Activated naive CD8-positive, alpha-beta T cell treated with anti-CD3 and anti-CD28 coated beads, Interleukin-2, amount 50 U/mL, for 24 hours (primary cell): ENCODE measurements around the gene ZNF205.

ENCODE experiments used
- ATAC-seq: fragments of 150-1000 bp; cut with Tn5 transposase; one replicate; pipeline ENCODE4 v1.10.0; 2021
- DNase-seq: peaks from one replicate; pipeline ENCODE4 v3.0.0; 2021
- H3K27ac Mint-ChIP-seq: one replicate; pipeline ENCODE4 v1.8.0; 2021; ENCODE audit warnings: mild to moderate bottlenecking, mixed read lengths
- H3K27me3 Mint-ChIP-seq: one replicate; pipeline ENCODE4 v1.8.0; 2021; ENCODE audit warnings: mixed read lengths
- H3K36me3 Mint-ChIP-seq: one replicate; pipeline ENCODE4 v1.8.0; 2021; ENCODE audit warnings: low read depth, mixed read lengths
- H3K4me1 Mint-ChIP-seq: one replicate; pipeline ENCODE4 v1.8.0; 2021; ENCODE audit warnings: mixed read lengths
- H3K4me3 Mint-ChIP-seq: one replicate; pipeline ENCODE4 v1.8.0; 2021; ENCODE audit warnings: mild to moderate bottlenecking, moderate library complexity, mixed read lengths
- H3K9me3 Mint-ChIP-seq: one replicate; pipeline ENCODE4 v1.8.0; 2021; ENCODE audit warnings: mixed read lengths

The ZNF205 gene

GRCh38 chr16:3106205-3106928 is 6.0 kb upstream of the ZNF205 start:
- peak; percentile 92 for ATAC-seq
- peak; percentile 94 for DNase-seq
- Mint-ChIP-seq H3K27ac (peak overlapping the region; percentile 86), H3K36me3 (no peaks in the 10 kb centered on the region), H3K4me1 (peaks cover 30% of the 10 kb centered on the region), H3K9me3 (no peaks in the 10 kb centered on the region), H3K27me3 (peaks cover 2% of the 10 kb centered on the region), H3K4me3 (peak overlapping the region; percentile 82)

GRCh38 chr16:3112881-3113574 is 642 bp downstream of the ZNF205 start:
- DNase-seq, result no peak
- H3K9me3 Mint-ChIP-seq, result no peaks in the 10 kb centered on the region
- H3K4me3 Mint-ChIP-seq, result no peak overlapping the region
- no peaks in the 10 kb centered on the region for H3K4me1 Mint-ChIP-seq
- no peak for ATAC-seq
- peaks cover 2% of the 10 kb centered on the region for H3K27me3 Mint-ChIP-seq
- no peaks in the 10 kb centered on the region for H3K36me3 Mint-ChIP-seq
- no peak overlapping the region for H3K27ac Mint-ChIP-seq

- Mint-ChIP-seq H3K4me1 (no peaks in the 10 kb centered on the region), H3K27me3 (peaks cover 2% of the 10 kb centered on the region), H3K9me3 (no peaks in the 10 kb centered on the region), H3K27ac (no peak overlapping the region), H3K4me3 (no peak overlapping the region), H3K36me3 (no peaks in the 10 kb centered on the region)
- no peak for DNase-seq
- ATAC-seq, result no peak
These were observed 1.5 kb downstream of the ZNF205 start for GRCh38 chr16:3113765-3114479.

GRCh38 chr16:3115003-3115402 is 2.6 kb downstream of the ZNF205 start:
- Mint-ChIP-seq H3K4me1 (no peaks in the 10 kb centered on the region), H3K36me3 (no peaks in the 10 kb centered on the region), H3K27ac (no peak overlapping the region), H3K9me3 (no peaks in the 10 kb centered on the region), H3K27me3 (peaks cover 2% of the 10 kb centered on the region), H3K4me3 (no peak overlapping the region)
- no peak for DNase-seq
- no peak for ATAC-seq

GRCh38 chr16:3115561-3115960 is 3.2 kb downstream of the ZNF205 start:
- no peak overlapping the region for H3K4me3 Mint-ChIP-seq

GRCh38 chr16:3118204-3118790 is 5.9 kb downstream of the ZNF205 start:
- ATAC-seq (no peak), DNase-seq (no peak)
- no peaks in the 10 kb centered on the region for H3K27me3 Mint-ChIP-seq
- H3K4me1 Mint-ChIP-seq, result peaks cover under 1% of the 10 kb centered on the region
- no peak overlapping the region for H3K4me3 Mint-ChIP-seq
- H3K9me3 Mint-ChIP-seq, result no peaks in the 10 kb centered on the region
- H3K27ac Mint-ChIP-seq, result no peak overlapping the region
- H3K36me3 Mint-ChIP-seq, result no peaks in the 10 kb centered on the region

More at GRCh38 chr16:3115561-3115960, 3.2 kb downstream of the ZNF205 start:
- Mint-ChIP-seq H3K27ac (no peak overlapping the region), H3K36me3 (no peaks in the 10 kb centered on the region), H3K9me3 (no peaks in the 10 kb centered on the region), H3K27me3 (no peaks in the 10 kb centered on the region), H3K4me1 (no peaks in the 10 kb centered on the region)
- no peak for DNase-seq
- no peak for ATAC-seq

- DNase-seq (no peak), ATAC-seq (no peak)
- H3K27ac Mint-ChIP-seq, result no peak overlapping the region
- no peaks in the 10 kb centered on the region for H3K27me3 Mint-ChIP-seq
- H3K9me3 Mint-ChIP-seq, result no peaks in the 10 kb centered on the region
- peaks cover 6% of the 10 kb centered on the region for H3K4me1 Mint-ChIP-seq
- no peak overlapping the region for H3K4me3 Mint-ChIP-seq
- no peaks in the 10 kb centered on the region for H3K36me3 Mint-ChIP-seq
These were observed 6.5 kb downstream of the ZNF205 start for GRCh38 chr16:3118846-3119245.

DNA sequence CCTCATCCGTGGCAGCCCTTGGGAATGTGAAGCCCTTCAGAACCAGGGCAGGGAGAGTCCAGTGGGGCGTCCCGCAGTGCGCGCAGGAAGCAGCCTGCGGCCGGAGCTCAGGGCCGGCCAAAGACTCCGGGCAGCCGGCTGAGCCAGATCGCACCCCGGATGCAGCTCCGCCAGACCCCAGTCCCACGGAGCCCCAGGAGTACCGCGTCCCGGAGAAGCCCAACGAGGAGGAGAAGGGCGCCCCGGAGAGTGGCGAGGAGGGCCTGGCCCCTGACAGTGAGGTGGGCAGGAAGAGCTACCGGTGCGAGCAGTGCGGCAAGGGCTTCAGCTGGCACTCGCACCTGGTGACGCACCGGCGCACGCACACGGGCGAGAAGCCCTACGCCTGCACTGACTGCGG is 6.9 kb downstream of the ZNF205 start:
- Mint-ChIP-seq H3K4me3 (no peak overlapping the region), H3K27me3 (no peaks in the 10 kb centered on the region)

GRCh38 chr16:3119701-3120408 is 7.5 kb downstream of the ZNF205 start:
- H3K4me3 Mint-ChIP-seq, result no peak overlapping the region
- no peaks in the 10 kb centered on the region for H3K27me3 Mint-ChIP-seq
- H3K27ac Mint-ChIP-seq, result no peak overlapping the region
- peaks cover 10% of the 10 kb centered on the region for H3K4me1 Mint-ChIP-seq
- H3K9me3 Mint-ChIP-seq, result no peaks in the 10 kb centered on the region
- no peak for ATAC-seq
- no peak for DNase-seq
- H3K36me3 Mint-ChIP-seq, result no peaks in the 10 kb centered on the region

More for the DNA sequence above, 6.9 kb downstream of the ZNF205 start:
- Mint-ChIP-seq H3K9me3 (no peaks in the 10 kb centered on the region), H3K36me3 (no peaks in the 10 kb centered on the region), H3K27ac (no peak overlapping the region), H3K4me1 (peaks cover 7% of the 10 kb centered on the region)
- DNase-seq (no peak), ATAC-seq (no peak)

DNA sequence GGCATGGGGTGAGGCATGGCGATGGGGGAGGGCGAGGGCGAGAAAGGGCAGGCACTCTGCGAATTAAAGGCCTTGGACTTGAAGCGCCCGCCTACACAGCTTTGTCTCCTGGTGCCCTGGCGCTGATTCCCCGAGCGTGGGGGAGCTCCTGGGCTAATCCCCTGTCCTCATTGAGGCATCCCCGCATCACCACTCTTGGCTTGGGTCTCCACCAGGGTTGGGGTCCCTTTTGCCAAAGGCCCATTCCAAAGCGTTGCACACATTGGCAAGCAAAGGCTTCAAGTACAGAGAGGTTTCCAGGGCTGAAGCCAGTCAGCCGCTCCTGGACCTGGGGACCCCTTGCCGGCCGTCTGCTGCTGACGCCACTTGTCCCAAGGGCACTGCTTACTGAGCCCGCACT is 8.0 kb downstream of the ZNF205 start:
- H3K27ac Mint-ChIP-seq, result no peak overlapping the region
- DNase-seq (no peak), ATAC-seq (no peak)
- no peaks in the 10 kb centered on the region for H3K36me3 Mint-ChIP-seq
- no peaks in the 10 kb centered on the region for H3K27me3 Mint-ChIP-seq
- H3K4me1 Mint-ChIP-seq, result peaks cover 14% of the 10 kb centered on the region
- H3K4me3 Mint-ChIP-seq, result no peak overlapping the region
- no peaks in the 10 kb centered on the region for H3K9me3 Mint-ChIP-seq

- H3K4me1 Mint-ChIP-seq, result peaks cover 15% of the 10 kb centered on the region
- H3K36me3 Mint-ChIP-seq, result no peaks in the 10 kb centered on the region
- no peaks in the 10 kb centered on the region for H3K9me3 Mint-ChIP-seq
- no peak overlapping the region for H3K27ac Mint-ChIP-seq
- no peaks in the 10 kb centered on the region for H3K27me3 Mint-ChIP-seq
- no peak overlapping the region for H3K4me3 Mint-ChIP-seq
- ATAC-seq (no peak), DNase-seq (no peak)
These were observed 9.6 kb downstream of the ZNF205 start for GRCh38 chr16:3121851-3122467.

DNA sequence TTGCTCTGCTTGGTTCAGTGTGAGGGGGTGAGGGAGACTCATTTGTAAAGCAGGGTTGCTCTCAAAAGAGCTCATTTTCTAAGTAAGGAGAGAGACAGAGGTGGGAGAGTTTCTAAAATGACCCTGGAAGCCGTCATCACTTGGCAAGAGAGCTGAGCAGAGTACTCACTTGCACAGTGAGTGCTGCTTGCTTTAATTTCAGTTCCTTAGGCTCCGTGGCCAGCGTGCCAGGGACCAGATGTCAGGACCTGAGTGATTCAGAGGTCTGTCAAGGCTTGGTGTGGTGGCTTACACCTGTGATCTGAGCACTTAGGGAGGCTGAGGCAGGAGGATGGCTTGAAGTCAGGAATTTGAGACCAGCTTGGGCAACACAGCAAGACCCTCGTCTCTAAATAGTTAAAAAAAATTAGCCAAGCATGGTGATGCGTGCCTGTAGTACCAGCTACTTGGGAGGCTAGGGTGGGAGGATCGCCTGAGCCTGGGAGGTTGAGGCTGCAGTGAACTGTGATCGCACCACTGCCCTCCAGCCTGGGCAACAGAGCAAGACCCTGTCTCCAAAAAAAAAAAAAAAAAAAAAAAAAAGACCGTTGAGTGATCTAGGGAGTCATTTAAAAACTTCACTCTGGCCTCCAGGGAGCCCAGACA is 10.7 kb downstream of the ZNF205 start:
- no peaks in the 10 kb centered on the region for H3K27me3 Mint-ChIP-seq
- no peak overlapping the region for H3K27ac Mint-ChIP-seq
- peaks cover 4% of the 10 kb centered on the region for H3K36me3 Mint-ChIP-seq
- DNase-seq (no peak), ATAC-seq (no peak)
- no peaks in the 10 kb centered on the region for H3K9me3 Mint-ChIP-seq
- peak overlapping the region; percentile 92 for H3K4me3 Mint-ChIP-seq
- H3K4me1 Mint-ChIP-seq, result peaks cover 20% of the 10 kb centered on the region

DNA sequence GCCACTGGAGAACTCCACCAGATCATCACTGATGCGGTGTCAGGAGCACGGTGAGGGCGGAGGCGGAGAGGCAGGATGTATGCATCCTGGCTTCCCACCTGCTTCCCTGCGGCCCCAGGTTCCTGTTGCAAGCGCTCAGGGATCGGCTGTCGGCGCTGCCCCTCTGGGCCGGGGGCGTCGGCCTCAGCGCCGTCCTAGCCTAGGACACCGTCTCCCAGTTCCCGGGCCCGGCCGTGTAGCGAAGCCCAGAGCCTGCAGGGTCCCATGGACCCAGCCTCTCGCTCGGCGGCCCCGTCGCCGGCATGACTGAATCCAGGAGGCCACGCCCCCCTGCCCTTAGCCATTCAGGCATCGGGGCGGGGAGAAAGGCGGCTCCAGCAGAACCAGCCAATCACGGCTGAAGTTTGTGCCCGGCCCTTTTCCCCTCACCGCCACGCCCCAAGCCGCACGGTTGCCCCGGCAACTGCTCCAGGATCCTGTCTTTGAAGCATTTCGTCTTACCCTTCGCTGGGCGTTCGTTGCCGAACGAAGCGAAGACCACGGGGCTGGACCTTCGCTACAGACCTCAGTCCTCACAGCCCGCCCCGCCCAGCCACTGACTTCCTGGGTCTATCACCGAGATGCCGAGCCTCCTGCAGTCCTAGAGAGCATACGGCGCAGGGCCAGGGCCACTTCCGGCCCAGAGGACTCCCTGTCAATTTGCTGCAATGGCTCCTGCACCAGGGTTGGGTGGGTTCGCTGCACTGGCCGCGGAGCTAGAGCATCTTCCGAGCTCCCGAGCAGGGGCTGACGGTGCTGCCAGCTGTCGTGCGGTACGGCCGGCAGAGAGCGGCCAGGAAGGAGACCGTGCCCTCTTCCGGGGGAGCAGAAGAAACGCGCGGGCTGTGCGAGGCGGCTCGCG is 11.8 kb downstream of the ZNF205 start:
- peak; percentile 98 for DNase-seq
- peaks cover 8% of the 10 kb centered on the region for H3K36me3 Mint-ChIP-seq
- ATAC-seq, result peak; percentile 89
- no peaks in the 10 kb centered on the region for H3K9me3 Mint-ChIP-seq
- H3K27ac Mint-ChIP-seq, result peak overlapping the region; percentile 87
- no peaks in the 10 kb centered on the region for H3K27me3 Mint-ChIP-seq
- peaks cover 28% of the 10 kb centered on the region for H3K4me1 Mint-ChIP-seq
- peak overlapping the region; percentile 92 for H3K4me3 Mint-ChIP-seq
